HFF-Myc (cell line): ENCODE results near the gene CDH23.

Experiments
- DNase-seq: peaks from one replicate; pipeline ENCODE4 v3.0.0-alpha.2; 2011; ENCODE audit warnings: low read depth; ENCODE audit errors: extremely low read depth
- H3K4me3 ChIP-seq: replicated peaks from 2 replicates; pipeline ENCODE4 v1.5.1; 2011; ENCODE audit warnings: low read depth, mild to moderate bottlenecking, control low read depth, low read length
- TF ChIP-seq, protein P1 (sequence below): IDR thresholded peaks from 2 replicates; pipeline ENCODE4 v1.5.1; 2012; ENCODE audit warnings: mild to moderate bottlenecking, low read depth, low read length, control low read depth; ENCODE audit errors: missing control alignments

Gene CDH23

GRCh38 chr10:71615538-71616329 is 219.0 kb downstream of the CDH23 start:
- no peak overlapping the region for H3K4me3 ChIP-seq
- TF ChIP-seq, protein P1, sequence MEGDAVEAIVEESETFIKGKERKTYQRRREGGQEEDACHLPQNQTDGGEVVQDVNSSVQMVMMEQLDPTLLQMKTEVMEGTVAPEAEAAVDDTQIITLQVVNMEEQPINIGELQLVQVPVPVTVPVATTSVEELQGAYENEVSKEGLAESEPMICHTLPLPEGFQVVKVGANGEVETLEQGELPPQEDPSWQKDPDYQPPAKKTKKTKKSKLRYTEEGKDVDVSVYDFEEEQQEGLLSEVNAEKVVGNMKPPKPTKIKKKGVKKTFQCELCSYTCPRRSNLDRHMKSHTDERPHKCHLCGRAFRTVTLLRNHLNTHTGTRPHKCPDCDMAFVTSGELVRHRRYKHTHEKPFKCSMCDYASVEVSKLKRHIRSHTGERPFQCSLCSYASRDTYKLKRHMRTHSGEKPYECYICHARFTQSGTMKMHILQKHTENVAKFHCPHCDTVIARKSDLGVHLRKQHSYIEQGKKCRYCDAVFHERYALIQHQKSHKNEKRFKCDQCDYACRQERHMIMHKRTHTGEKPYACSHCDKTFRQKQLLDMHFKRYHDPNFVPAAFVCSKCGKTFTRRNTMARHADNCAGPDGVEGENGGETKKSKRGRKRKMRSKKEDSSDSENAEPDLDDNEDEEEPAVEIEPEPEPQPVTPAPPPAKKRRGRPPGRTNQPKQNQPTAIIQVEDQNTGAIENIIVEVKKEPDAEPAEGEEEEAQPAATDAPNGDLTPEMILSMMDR = no peak
- DNase-seq = no peak

- TF ChIP-seq, protein P1 = no peak
- no peak for DNase-seq
- H3K4me3 ChIP-seq = no peak overlapping the region
These were observed 220.3 kb downstream of the CDH23 start for GRCh38 chr10:71616817-71617654.

GRCh38 chr10:71618176-71618575 is 221.5 kb downstream of the CDH23 start:
- no peak overlapping the region for H3K4me3 ChIP-seq
- DNase-seq = no peak
- TF ChIP-seq, protein P1 = no peak

GRCh38 chr10:71618598-71618997 is 221.9 kb downstream of the CDH23 start:
- DNase-seq = no peak
- no peak overlapping the region for H3K4me3 ChIP-seq
- TF ChIP-seq, protein P1 = no peak

GRCh38 chr10:71620642-71621041 is 223.9 kb downstream of the CDH23 start:
- H3K4me3 ChIP-seq = no peak overlapping the region
- TF ChIP-seq, protein P1 = no peak
- no peak for DNase-seq

GRCh38 chr10:71621231-71622153 is 224.8 kb downstream of the CDH23 start:
- TF ChIP-seq, protein P1 = no peak
- DNase-seq = no peak
- no peak overlapping the region for H3K4me3 ChIP-seq
